ENCODE measurements around the gene TM9SF4. TPM values are rescaled to one million over a fixed set of nuclear protein-coding genes. Genes with fewer than 3 reads are reported as not detected.

TM9SF4 gene
- polyA plus RNA-seq, 4 donors, result 67.1 to 69.1 (median 67.9) TPM

- DNase-seq (ENCODE audit: low read depth in 4 of 4, low spot score in 3 of 4), result no peak
Observed at GRCh38 chr20:32204205-32205109, 94.9 kb downstream of the TM9SF4 start.

- no peak for DNase-seq (ENCODE audit: low read depth in 4 of 4, low spot score in 3 of 4)
Observed at GRCh38 chr20:32205110-32205842, 95.8 kb downstream of the TM9SF4 start.

GRCh38 chr20:32205843-32206759 is 96.6 kb downstream of the TM9SF4 start:
- DNase-seq (ENCODE audit: low read depth in 4 of 4, low spot score in 3 of 4), result no peak

GRCh38 chr20:32206760-32207625 is 97.5 kb downstream of the TM9SF4 start:
- DNase-seq (ENCODE audit: low read depth in 4 of 4, low spot score in 3 of 4), result no peak

GRCh38 chr20:32207626-32208498 is 98.3 kb downstream of the TM9SF4 start, which contains the start of the genes PLAGL2 and POFUT1:
PLAGL2 (minus strand) TSS chr20:32207743; CDS start chr20:32202178, 5,565 bp downstream.
POFUT1 (plus strand) TSS chr20:32207880; CDS start chr20:32207942, 62 bp downstream.
- peak; percentile 47 to 80 (median 76) for DNase-seq (ENCODE audit: low read depth in 4 of 4, low spot score in 3 of 4)

GRCh38 chr20:32208499-32209154 is 99.1 kb downstream of the TM9SF4 start:
- no peak for DNase-seq (ENCODE audit: low read depth in 4 of 4, low spot score in 3 of 4)

GRCh38 chr20:32209850-32210605 is 100.5 kb downstream of the TM9SF4 start:
- DNase-seq (ENCODE audit: low read depth in 4 of 4, low spot score in 3 of 4), result no peak

GRCh38 chr20:32213870-32214269 is 104.4 kb downstream of the TM9SF4 start:
- no peak for DNase-seq (ENCODE audit: low read depth in 4 of 4, low spot score in 3 of 4)

GRCh38 chr20:32215147-32215546 is 105.6 kb downstream of the TM9SF4 start:
- DNase-seq (ENCODE audit: low read depth in 4 of 4, low spot score in 3 of 4), result no peak

- DNase-seq (ENCODE audit: low read depth in 4 of 4, low spot score in 3 of 4), result no peak
Observed at GRCh38 chr20:32215729-32216128, 106.2 kb downstream of the TM9SF4 start.

GRCh38 chr20:32216179-32217142 is 106.9 kb downstream of the TM9SF4 start:
- DNase-seq (ENCODE audit: low read depth in 4 of 4, low spot score in 3 of 4), result no peak

Other genes starting within 250 kb of the TM9SF4 start
- gene DUSP15, start 239.2 kb upstream of the TM9SF4 start, polyA plus RNA-seq (ENCODE audit: insufficient read length in 4 of 4), result 10 to 100 TPM in 3 of 4 donors, 1 to 10 TPM in 1; 4.6 to 16.7 (median 16.0) TPM
- gene TTLL9, start 239.1 kb upstream of the TM9SF4 start, polyA plus RNA-seq (ENCODE audit: insufficient read length in 4 of 4), result 1 to 10 TPM in 3 of 4 donors, under 1 TPM in 1; 0.48 to 6.2 (median 2.5) TPM
- gene PDRG1, start 157.7 kb upstream of the TM9SF4 start, polyA plus RNA-seq (ENCODE audit: insufficient read length in 4 of 4), result 10 to 100 TPM; 12.8 to 22.0 (median 19.8) TPM
- under 1 TPM; 0.20 to 0.47 (median 0.33) TPM for gene XKR7, start 141.6 kb upstream of the TM9SF4 start, polyA plus RNA-seq (ENCODE audit: insufficient read length in 4 of 4)
- 1 to 10 TPM; 3.7 to 9.2 (median 6.4) TPM for gene CCM2L, start 99.3 kb upstream of the TM9SF4 start, polyA plus RNA-seq (ENCODE audit: insufficient read length in 4 of 4)
- gene HCK, start 57.5 kb upstream of the TM9SF4 start, polyA plus RNA-seq (ENCODE audit: insufficient read length in 4 of 4), result 1 to 10 TPM; 2.3 to 6.7 (median 2.6) TPM
- 10 to 100 TPM; 14.5 to 22.2 (median 21.2) TPM for gene PLAGL2, start 98.0 kb downstream of the TM9SF4 start, polyA plus RNA-seq (ENCODE audit: insufficient read length in 4 of 4)
- 10 to 100 TPM; 42.3 to 49.6 (median 45.9) TPM for gene POFUT1, start 98.2 kb downstream of the TM9SF4 start, polyA plus RNA-seq (ENCODE audit: insufficient read length in 4 of 4)
- 10 to 100 TPM; 30.4 to 49.5 (median 40.1) TPM for gene KIF3B, start 167.9 kb downstream of the TM9SF4 start, polyA plus RNA-seq (ENCODE audit: insufficient read length in 4 of 4)
- gene ASXL1, start 248.6 kb downstream of the TM9SF4 start, polyA plus RNA-seq (ENCODE audit: insufficient read length in 4 of 4), result 10 to 100 TPM; 59.5 to 76.0 (median 67.6) TPM

Data from left renal pelvis (tissue), 4 donors.